A673 (cell line): ENCODE measurements around the gene KANSL1L. TPM values are rescaled to one million over a fixed set of nuclear protein-coding genes. Genes with fewer than 3 reads are reported as not detected.

Experiments used
- BruUV-seq: library from RNA; stranded (reverse); fragments of 400-500 nt; replicated peaks from 2 replicates; lab custom pipeline; 2021; lab: Mats Ljungman, UMichigan
- CTCF ChIA-PET: fragments of 300-600 bp; sonication (Branson Sonifier 250); formaldehyde crosslinking; loops from one replicate; lab custom pipeline; 2022; ENCODE audit warnings: antibody characterized with exemption; lab: Charles Lee
- POLR2A ChIA-PET: fragments of 300-600 bp; sonication (Branson Sonifier 250); formaldehyde crosslinking; loops from one replicate; lab custom pipeline; 2022; ENCODE audit warnings: antibody characterized with exemption; ENCODE audit not compliant: low non-redundant PET; lab: Charles Lee
- DNase-seq: peaks from one replicate; pipeline ENCODE4 v3.0.0-alpha.2; 2015; ENCODE audit warnings: low spot score
- H3K27ac ChIP-seq: fragments of 200-600 bp; sonication (generic); 2 replicates; pipeline ENCODE4 v1.5.1; 2016; ENCODE audit warnings: mixed run types, low read depth, mild to moderate bottlenecking, mixed read lengths, antibody characterized with exemption, low read length; ENCODE audit not compliant: poor library complexity, severe bottlenecking
- H3K27me3 ChIP-seq: fragments of 200-600 bp; sonication (generic); replicated peaks from 2 replicates; pipeline ENCODE4 v1.6.1; 2017; ENCODE audit warnings: mixed run types, low read depth, mild to moderate bottlenecking, mixed read lengths, antibody characterized with exemption, low read length; ENCODE audit not compliant: insufficient read depth, poor library complexity
- H3K36me3 ChIP-seq: fragments of 200-600 bp; sonication (generic); 2 replicates; pipeline ENCODE4 v1.6.1; 2016; ENCODE audit warnings: mixed run types, mild to moderate bottlenecking, mixed read lengths, antibody characterized with exemption, low read length; ENCODE audit not compliant: insufficient read depth, poor library complexity, severe bottlenecking
- H3K4me1 ChIP-seq: fragments of 200-600 bp; sonication (generic); 2 replicates; pipeline ENCODE4 v1.6.1; 2017; ENCODE audit warnings: mixed run types, mild to moderate bottlenecking, mixed read lengths, antibody characterized with exemption, low read length; ENCODE audit not compliant: insufficient read depth, poor library complexity, severe bottlenecking
- H3K4me3 ChIP-seq: fragments of 200-600 bp; sonication (generic); 2 replicates; pipeline ENCODE4 v1.5.1; 2016; ENCODE audit warnings: low read depth, mixed run types, mild to moderate bottlenecking, mixed read lengths, low read length; ENCODE audit not compliant: poor library complexity, severe bottlenecking
- H3K9me3 ChIP-seq: fragments of 200-600 bp; sonication (generic); 2 replicates; pipeline ENCODE4 v1.6.1; 2016; ENCODE audit warnings: mixed run types, low read depth, mild to moderate bottlenecking, mixed read lengths, antibody characterized with exemption, low read length; ENCODE audit not compliant: poor library complexity, severe bottlenecking
- CTCF ChIP-seq: fragments of 300-800, 200-600 bp; sonication (generic); conservative IDR thresholded peaks from 2 replicates; pipeline ENCODE4 v1.5.1; 2017; ENCODE audit warnings: low read depth, mild to moderate bottlenecking, antibody characterized with exemption, low read length, moderate library complexity, mixed read lengths
- EZH2 ChIP-seq: fragments of 200-600 bp; sonication (generic); IDR thresholded peaks from 2 replicates; pipeline ENCODE4 v1.6.1; 2017; ENCODE audit warnings: borderline replicate concordance, low read depth, mild to moderate bottlenecking, mixed read lengths, antibody characterized with exemption, low read length; ENCODE audit not compliant: poor library complexity, severe bottlenecking
- intact Hi-C: fragments of 100-400 bp; cut with micrococcal nuclease; formaldehyde crosslinking; loops from one replicate; pipeline ENCODE4 v1.10.0; 2022; ENCODE audit not compliant: unreplicated experiment
- total RNA-seq: library from RNA; stranded (reverse); gene quantifications from 2 replicates; pipeline ENCODE4 v1.2.3, GENCODE V29; 2021

KANSL1L gene
- total RNA-seq, 1 experiment from 2014 or later = 17.7 TPM

DNA sequence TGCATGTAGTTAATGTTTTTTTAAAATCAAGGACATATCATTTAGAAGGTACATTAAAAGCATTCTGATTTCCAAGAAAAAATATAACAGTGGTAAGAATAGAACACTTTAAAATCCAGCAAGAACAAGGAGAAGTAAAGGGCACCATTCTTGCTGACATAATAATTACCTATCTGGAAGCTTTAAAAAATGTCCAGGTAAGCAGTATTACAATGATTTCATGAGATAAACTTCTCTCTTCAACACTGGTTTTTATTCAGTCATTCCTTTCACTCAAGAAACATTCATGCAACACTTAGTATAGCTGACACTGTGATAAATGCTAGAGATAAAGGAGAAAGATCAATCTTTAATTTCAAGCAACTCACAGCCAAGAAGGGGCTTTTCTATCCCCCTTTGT lies 2.9 kb upstream of the KANSL1L start:
- H3K27ac ChIP-seq = no peak overlapping the region
- intact Hi-C loops = no loop called here
- H3K36me3 ChIP-seq = no peaks in the 10 kb centered on the region
- no peaks in the 10 kb centered on the region for H3K4me1 ChIP-seq
- DNase-seq = no peak
- no peaks in the 10 kb centered on the region for H3K9me3 ChIP-seq
- ChIA-PET POLR2A (no interaction called here), CTCF (no interaction called here)
- TF ChIP-seq EZH2 (no peak), CTCF (no peak)
- no peaks in the 10 kb centered on the region for H3K27me3 ChIP-seq
- no TSS peak for BruUV-seq
- H3K4me3 ChIP-seq = no peak overlapping the region

GRCh38 chr2:210172219-210172575 lies 988 bp upstream of the KANSL1L start:
- Histone ChIP-seq H3K9me3 (no peaks in the 10 kb centered on the region), H3K27me3 (no peaks in the 10 kb centered on the region), H3K27ac (peak overlapping the region; percentile 95), H3K4me1 (peaks cover 14% of the 10 kb centered on the region), H3K36me3 (no peaks in the 10 kb centered on the region), H3K4me3 (peak overlapping the region; percentile 83)
- BruUV-seq = no TSS peak
- ChIA-PET POLR2A (no interaction called here), CTCF (no interaction called here)
- DNase-seq = no peak
- TF ChIP-seq CTCF (no peak), EZH2 (no peak)
- intact Hi-C loops = no loop called here

DNA sequence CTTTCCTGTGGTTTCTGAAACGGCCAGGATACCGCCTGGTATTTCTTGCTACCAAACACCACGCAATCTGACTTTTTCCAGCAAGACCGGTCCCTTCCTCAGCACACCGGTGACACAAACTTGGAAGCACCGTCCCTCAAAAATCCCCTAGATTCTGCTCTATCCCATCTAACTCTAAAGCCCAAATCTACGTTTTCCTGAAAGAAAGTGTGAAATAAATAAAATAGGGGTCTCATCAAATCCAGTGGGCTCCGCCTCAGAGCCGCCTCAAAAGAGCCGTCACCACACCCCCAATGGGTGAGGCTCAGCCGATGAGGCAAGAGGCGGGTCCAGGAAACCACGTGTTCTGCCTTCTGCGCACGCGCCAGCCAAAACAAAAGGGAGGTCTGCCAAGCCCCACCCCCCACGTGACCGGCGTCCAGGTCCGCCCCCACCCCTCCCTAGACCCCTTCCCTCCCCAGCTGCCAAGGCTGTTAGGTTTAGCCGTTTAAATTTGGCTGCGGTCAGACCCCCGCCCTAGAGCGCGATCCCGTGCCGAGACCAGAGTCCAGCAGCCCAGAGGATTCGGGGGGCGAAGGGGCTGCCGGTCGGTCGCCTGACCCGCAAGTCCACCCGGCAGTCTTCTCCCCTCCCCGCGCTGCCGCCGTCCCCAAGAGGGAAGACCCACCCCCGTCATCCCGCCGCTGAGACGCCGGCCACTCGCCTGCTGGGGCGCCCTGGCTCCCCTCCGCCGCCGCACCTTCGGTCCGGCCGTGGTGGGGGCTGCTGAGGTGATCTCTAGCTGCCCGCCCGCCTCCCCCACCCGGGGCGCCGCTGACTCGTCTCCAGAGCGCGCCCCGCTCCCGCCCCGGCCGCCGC lies 534 bp downstream of the KANSL1L start:
- POLR2A ChIA-PET = no interaction called here
- Histone ChIP-seq H3K27me3 (no peaks in the 10 kb centered on the region), H3K4me3 (peak overlapping the region; percentile 83), H3K27ac (peak overlapping the region; percentile 95), H3K36me3 (no peaks in the 10 kb centered on the region), H3K4me1 (peaks cover 22% of the 10 kb centered on the region), H3K9me3 (no peaks in the 10 kb centered on the region)
- CTCF ChIA-PET = interaction anchor here (0.6 kb wide), 2 partner anchors 53 to 1916 kb away, joined by 7 to 10 read pairs; partner anchors contain the start of gene IDH1
- no peak for TF ChIP-seq EZH2
- intact Hi-C loops = no loop called here
- BruUV-seq = no TSS peak
- DNase-seq = peak; percentile 95

- Histone ChIP-seq H3K4me1 (peaks cover 22% of the 10 kb centered on the region), H3K36me3 (no peaks in the 10 kb centered on the region), H3K27ac (peak overlapping the region; percentile 95), H3K4me3 (peak overlapping the region; percentile 83), H3K9me3 (no peaks in the 10 kb centered on the region), H3K27me3 (no peaks in the 10 kb centered on the region)
- intact Hi-C loops = no loop called here
- TSS peak; percentile 56 for BruUV-seq
- DNase-seq = no peak
- POLR2A ChIA-PET = no interaction called here
- CTCF ChIA-PET = no interaction called here
- TF ChIP-seq CTCF (no peak), EZH2 (no peak)
These were observed 1.1 kb downstream of the KANSL1L start for GRCh38 chr2:210170196-210170445.
